Fibroblast of villous mesenchyme (primary cell): ENCODE data around the gene STRBP. TPM values are rescaled to one million over a fixed set of nuclear protein-coding genes. Genes with fewer than 3 reads are reported as not detected.

Experiments used
- DNase-seq: peaks from one replicate; pipeline ENCODE4 v3.0.0-alpha.2; 2010; ENCODE audit warnings: low read depth
- H3K4me3 ChIP-seq: 2 replicates; pipeline ENCODE4 v1.5.1; 2011; ENCODE audit warnings: low read depth, mild to moderate bottlenecking, low read length
- CTCF ChIP-seq: IDR thresholded peaks from 2 replicates; pipeline ENCODE4 v1.5.1; 2012; ENCODE audit warnings: low read depth, mild to moderate bottlenecking, low read length; ENCODE audit not compliant: insufficient read depth
- total RNA-seq: library from RNA; depleted of rRNA; stranded (reverse); fragments of >200 nt; gene quantifications from 2 replicates; pipeline ENCODE4 v1.2.3, GENCODE V29; 2012

The STRBP gene
- total RNA-seq, 1 donor, result 4.3 TPM

- no peak for DNase-seq
- no peak for TF ChIP-seq CTCF
- H3K4me3 ChIP-seq, result no peak overlapping the region
Observed at GRCh38 chr9:123299558-123300126, 31.3 kb upstream of the STRBP start.

- TF ChIP-seq CTCF, result no peak
- no peak overlapping the region for H3K4me3 ChIP-seq
- DNase-seq, result no peak
Observed at GRCh38 chr9:123296174-123296573, 27.8 kb upstream of the STRBP start.

- no peak for DNase-seq
- H3K4me3 ChIP-seq, result no peak overlapping the region
- TF ChIP-seq CTCF, result no peak
Observed at GRCh38 chr9:123291736-123292135, 23.4 kb upstream of the STRBP start.

GRCh38 chr9:123290764-123291163 is 22.4 kb upstream of the STRBP start:
- no peak overlapping the region for H3K4me3 ChIP-seq
- no peak for TF ChIP-seq CTCF
- no peak for DNase-seq

- TF ChIP-seq CTCF, result no peak
- no peak overlapping the region for H3K4me3 ChIP-seq
- no peak for DNase-seq
Observed at GRCh38 chr9:123287639-123288038, 19.3 kb upstream of the STRBP start.

- H3K4me3 ChIP-seq, result no peak overlapping the region
- TF ChIP-seq CTCF, result no peak
- no peak for DNase-seq
Observed at GRCh38 chr9:123286324-123286723, 17.9 kb upstream of the STRBP start.

- H3K4me3 ChIP-seq, result no peak overlapping the region
- no peak for TF ChIP-seq CTCF
- no peak for DNase-seq
Observed at GRCh38 chr9:123284656-123285055, 16.3 kb upstream of the STRBP start.
